ENCODE measurements around the gene CAP1. TPM values are rescaled to one million over a fixed set of nuclear protein-coding genes. Genes with fewer than 3 reads are reported as not detected.

The CAP1 gene
- total and polyA plus RNA-seq, 2 of the 13 experiments (the other 11 are each of a cell fraction or from before 2014, with no cell fraction given) = 174 to 195 TPM

DNA sequence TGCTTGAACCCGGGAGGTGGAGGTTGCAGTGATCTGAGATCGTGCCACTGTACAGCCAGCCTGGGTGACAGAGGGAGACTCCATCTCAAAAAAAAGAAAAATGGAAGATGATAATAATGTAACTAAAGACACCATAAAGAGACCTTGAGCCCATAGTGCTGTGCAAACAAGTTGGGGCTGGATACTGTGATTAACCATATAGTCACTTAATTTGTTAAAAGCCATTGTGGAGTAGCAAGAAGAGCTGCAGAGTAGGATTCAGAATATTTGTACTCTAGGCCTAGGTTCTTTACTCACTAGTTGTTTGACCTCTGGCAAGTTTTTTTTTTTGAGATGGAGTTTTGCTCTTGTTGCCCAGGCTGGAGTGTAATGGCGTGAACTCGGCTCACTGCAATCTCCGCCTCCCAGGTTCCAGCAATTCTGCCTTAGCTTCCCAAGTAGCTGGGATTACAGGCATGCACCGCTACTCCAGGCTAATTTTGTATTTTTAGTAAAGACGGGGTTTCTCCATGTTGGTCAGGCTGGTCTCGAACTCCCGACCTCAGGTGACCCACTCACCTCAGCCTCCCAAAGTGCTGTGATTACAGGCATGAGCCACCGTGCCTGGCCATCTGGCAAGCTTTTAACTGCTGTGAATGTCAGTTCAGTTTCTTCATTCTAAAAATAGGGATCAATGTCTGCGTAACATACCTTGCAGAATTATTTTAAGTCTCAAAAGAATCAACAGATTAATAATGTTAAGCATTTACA is 12.8 kb downstream of the CAP1 start:
- ATAC-seq (no peak), DNase-seq (ENCODE audit: low spot score) (no peak), FAIRE-seq (no peak)
- Histone ChIP-seq H3K79me2 (ENCODE audit: insufficient read depth, low read length) (peaks cover 82% of the 10 kb centered on the region), H2AFZ (ENCODE audit: low read length) (no peak overlapping the region), H3K27ac (ENCODE audit: extremely low read length, insufficient read depth, low read length) (no peak overlapping the region), H3K4me2 (ENCODE audit: low read depth, low read length) (no peak overlapping the region), H3K27me3 (ENCODE audit: control insufficient read depth in 1 of 2, insufficient read depth in 2 of 2, low read length in 2 of 2) (no peaks in the 10 kb centered on the region), H3K9ac (ENCODE audit: insufficient read depth, low read depth, low read length) (no peak overlapping the region), H3K36me3 (replicated peaks in 1 of 2; ENCODE audit: control insufficient read depth in 1 of 2, insufficient read depth in 2 of 2, low read length in 2 of 2) (peaks cover 10 to 16% of the 10 kb centered on the region in 2 experiments; a peak in 4 of 5 replicates), H4K20me1 (ENCODE audit: insufficient read depth, low read length) (peaks cover 28% of the 10 kb centered on the region), H3K9me3 (ENCODE audit: low read length) (no peaks in the 10 kb centered on the region), H3K4me3 (replicated peaks in 1 of 3; ENCODE audit: insufficient read depth in 1 of 3, low read depth in 2 of 3, low read length in 3 of 3) (no peak overlapping the region), H3K4me1 (ENCODE audit: insufficient read depth, low read length) (peaks cover 61% of the 10 kb centered on the region)
- POLR2A ChIA-PET = no interaction called here
- TF ChIP-seq E2F1 (CRISPR knock-in tag; IDR thresholded peaks at IDR 0.05) = no peak
- TF ChIP-seq ZBTB42 (CRISPR knock-in tag; IDR thresholded peaks at IDR 0.05) = no peak
- TF ChIP-seq ZNF329 (CRISPR knock-in tag; IDR thresholded peaks at IDR 0.05; ENCODE audit: low read depth) = no peak
- no peak for TF ChIP-seq HHEX (CRISPR knock-in tag; IDR thresholded peaks at IDR 0.05)
- TF ChIP-seq KDM5B (CRISPR knock-in tag; IDR thresholded peaks at IDR 0.05; ENCODE audit: borderline replicate concordance) = no peak
- WGBS (ENCODE audit: low lambda C conversion rate) = 93% methylated on average over 11 of the region's 11 CpGs
- intact Hi-C loops (cut with micrococcal nuclease; ENCODE audit: unreplicated experiment) = no loop called here
- no TSS peak for BruUV-seq (replicated peaks)
- CTCF ChIA-PET (ENCODE audit: low intra/inter-chr PET ratio, low total read pairs) = no interaction called here
- in situ Hi-C loops (cut with HindIII; ENCODE audit: extremely low pct_ligation_motif_present, low pct_unique_long_range_greater_than_20kb) = no loop called here
